IMR-90 (cell line): ENCODE results near the gene CCKAR.

Experiments
- CEBPB ChIP-seq: IDR thresholded peaks from 2 replicates; pipeline ENCODE4 v1.6.1; 2012; ENCODE audit warnings: low read depth, low read length, improper control_type of control experiment
- CTCF ChIP-seq: conservative IDR thresholded peaks from 2 replicates; pipeline ENCODE4 v1.5.1; 2012; ENCODE audit warnings: mild to moderate bottlenecking, low read depth, low read length, improper control_type of control experiment
- MAFK ChIP-seq: IDR thresholded peaks from 2 replicates; pipeline ENCODE4 v1.6.1; 2012; ENCODE audit warnings: low read depth, low read length, improper control_type of control experiment
- MAZ ChIP-seq: IDR thresholded peaks from 2 replicates; pipeline ENCODE4 v1.6.1; 2012; ENCODE audit warnings: low read depth, mild to moderate bottlenecking, low read length, improper control_type of control experiment, moderate library complexity, borderline replicate concordance
- MXI1 ChIP-seq: IDR thresholded peaks from 2 replicates; pipeline ENCODE4 v1.6.1; 2012; ENCODE audit warnings: low read depth, mild to moderate bottlenecking, low read length, moderate library complexity, borderline replicate concordance
- NFE2L2 ChIP-seq: fragments of 150-350 bp; IDR thresholded peaks from 2 replicates; pipeline ENCODE4 v1.6.1; 2016; ENCODE audit warnings: low read depth, mild to moderate bottlenecking, low read length
- POLR2A ChIP-seq: IDR thresholded peaks from 2 replicates; pipeline ENCODE4 v1.6.1; 2012; ENCODE audit warnings: mild to moderate bottlenecking, low read depth, low read length
- RAD21 ChIP-seq: IDR thresholded peaks from 2 replicates; pipeline ENCODE4 v1.6.1; 2012; ENCODE audit warnings: low read length, improper control_type of control experiment
- RCOR1 ChIP-seq: IDR thresholded peaks from 2 replicates; pipeline ENCODE4 v1.6.1; 2012; ENCODE audit warnings: mild to moderate bottlenecking, low read length, improper control_type of control experiment; ENCODE audit not compliant: insufficient replicate concordance
- RFX5 ChIP-seq: IDR thresholded peaks from 2 replicates; pipeline ENCODE4 v1.8.0; 2012; ENCODE audit warnings: low read depth, mild to moderate bottlenecking, low read length, moderate library complexity
- SMC3 ChIP-seq: fragments of 150-350 bp; IDR thresholded peaks from 2 replicates; pipeline ENCODE4 v1.6.1; 2016; ENCODE audit warnings: low read depth, mild to moderate bottlenecking, antibody characterized with exemption, low read length, moderate library complexity
- USF2 ChIP-seq: fragments of 150-350 bp; IDR thresholded peaks from 2 replicates; pipeline ENCODE4 v1.6.1; 2017; ENCODE audit warnings: mild to moderate bottlenecking, antibody characterized with exemption, low read length, low read depth
- TF ChIP-seq, protein P1 (sequence below): fragments of 150-350 bp; IDR thresholded peaks from 2 replicates; pipeline ENCODE4 v1.6.1; 2016; ENCODE audit warnings: low read depth, mild to moderate bottlenecking, low read length, moderate library complexity, borderline replicate concordance

GRCh38 chr4:26455571-26455970 lies 34.7 kb downstream of the CCKAR start:
- no peak for TF ChIP-seq RCOR1
- no peak for TF ChIP-seq CTCF
- no peak for TF ChIP-seq POLR2A
- no peak for TF ChIP-seq CEBPB
- TF ChIP-seq MAZ, result no peak
- TF ChIP-seq MAFK, result no peak
- TF ChIP-seq RAD21, result no peak
- TF ChIP-seq RFX5, result no peak
- TF ChIP-seq MXI1, result no peak
- no peak for TF ChIP-seq USF2
- no peak for TF ChIP-seq SMC3
- TF ChIP-seq NFE2L2, result no peak
- TF ChIP-seq, protein P1, sequence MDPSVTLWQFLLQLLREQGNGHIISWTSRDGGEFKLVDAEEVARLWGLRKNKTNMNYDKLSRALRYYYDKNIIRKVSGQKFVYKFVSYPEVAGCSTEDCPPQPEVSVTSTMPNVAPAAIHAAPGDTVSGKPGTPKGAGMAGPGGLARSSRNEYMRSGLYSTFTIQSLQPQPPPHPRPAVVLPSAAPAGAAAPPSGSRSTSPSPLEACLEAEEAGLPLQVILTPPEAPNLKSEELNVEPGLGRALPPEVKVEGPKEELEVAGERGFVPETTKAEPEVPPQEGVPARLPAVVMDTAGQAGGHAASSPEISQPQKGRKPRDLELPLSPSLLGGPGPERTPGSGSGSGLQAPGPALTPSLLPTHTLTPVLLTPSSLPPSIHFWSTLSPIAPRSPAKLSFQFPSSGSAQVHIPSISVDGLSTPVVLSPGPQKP, result no peak
